ENCODE results near the gene SIVA1. TPM values are rescaled to one million over a fixed set of nuclear protein-coding genes. Genes with fewer than 3 reads are reported as not detected.

Gene SIVA1
- total RNA-seq, 2 experiments from 2014 or later, result 111 to 124 TPM

GRCh38 chr14:104742586-104743455, 10.1 kb upstream of the SIVA1 start:
- no peaks in the 10 kb centered on the region for H3K9me3 ChIP-seq (ENCODE audit: control insufficient read depth in 1 of 2, insufficient read depth in 1 of 2, low read length in 2 of 2)
- H3K27me3 ChIP-seq (ENCODE audit: control insufficient read depth in 1 of 2, insufficient read depth in 2 of 2, low read length in 2 of 2), result no peaks in the 10 kb centered on the region
- H3K36me3 ChIP-seq (ENCODE audit: insufficient read depth, low read length), result no peaks in the 10 kb centered on the region
- Mint-ChIP-seq H3K4me3 (no peak overlapping the region), H3K27ac (no peak overlapping the region), H3K9me3 (no peaks in the 10 kb centered on the region), H3K27me3 (no peaks in the 10 kb centered on the region), H3K36me3 (ENCODE audit: low read depth) (no peaks in the 10 kb centered on the region), H3K4me1 (ENCODE audit: low read depth) (no peaks in the 10 kb centered on the region)
- ChIA-PET POLR2A (no interaction called here), CTCF (no interaction called here)
- H3K4me3 ChIP-seq (ENCODE audit: low read length), result no peak overlapping the region
- H3K4me1 ChIP-seq (ENCODE audit: insufficient read depth, low read length), result peaks cover 7% of the 10 kb centered on the region
- DNase-seq, result no peak
- H3K27ac ChIP-seq (ENCODE audit: low read depth in 1 of 2, low read length in 2 of 2), result no peak overlapping the region
- TF ChIP-seq CTCF (IDR thresholded peaks at IDR 0.05), result no peak
- intact Hi-C loops (cut with DNase I, micrococcal nuclease), result no loop called here
- no peak for ATAC-seq (ENCODE audit: poor library complexity)

- DNase-seq, result no peak
- no peaks in the 10 kb centered on the region for H3K9me3 ChIP-seq (ENCODE audit: control insufficient read depth in 1 of 2, insufficient read depth in 1 of 2, low read length in 2 of 2)
- POLR2A ChIA-PET, result no interaction called here
- CTCF ChIA-PET, result no interaction called here
- no peaks in the 10 kb centered on the region for H3K27me3 Mint-ChIP-seq
- ATAC-seq (ENCODE audit: poor library complexity), result no peak
- no peak for TF ChIP-seq CTCF (IDR thresholded peaks at IDR 0.05)
- H3K4me1 ChIP-seq (ENCODE audit: insufficient read depth, low read length), result peaks cover 7% of the 10 kb centered on the region
- H3K27ac ChIP-seq (ENCODE audit: low read depth in 1 of 2, low read length in 2 of 2), result no peak overlapping the region
- no peaks in the 10 kb centered on the region for H3K9me3 Mint-ChIP-seq
- H3K27me3 ChIP-seq (ENCODE audit: control insufficient read depth in 1 of 2, insufficient read depth in 2 of 2, low read length in 2 of 2), result no peaks in the 10 kb centered on the region
- H3K36me3 Mint-ChIP-seq (ENCODE audit: low read depth), result no peaks in the 10 kb centered on the region
- H3K36me3 ChIP-seq (ENCODE audit: insufficient read depth, low read length), result no peaks in the 10 kb centered on the region
- no peak overlapping the region for H3K4me3 Mint-ChIP-seq
- no peak overlapping the region for H3K4me3 ChIP-seq (ENCODE audit: low read length)
- intact Hi-C loops (cut with DNase I, micrococcal nuclease), result no loop called here
- H3K27ac Mint-ChIP-seq, result no peak overlapping the region
- no peaks in the 10 kb centered on the region for H3K4me1 Mint-ChIP-seq (ENCODE audit: low read depth)
These were observed 9.2 kb upstream of the SIVA1 start for GRCh38 chr14:104743461-104744380.

GRCh38 chr14:104744484-104744883, 8.5 kb upstream of the SIVA1 start:
- Mint-ChIP-seq H3K36me3 (ENCODE audit: low read depth) (no peaks in the 10 kb centered on the region), H3K27ac (no peak overlapping the region), H3K9me3 (no peaks in the 10 kb centered on the region), H3K4me3 (no peak overlapping the region), H3K4me1 (ENCODE audit: low read depth) (no peaks in the 10 kb centered on the region), H3K27me3 (no peaks in the 10 kb centered on the region)
- no peak overlapping the region for H3K4me3 ChIP-seq (ENCODE audit: low read length)
- H3K27me3 ChIP-seq (ENCODE audit: control insufficient read depth in 1 of 2, insufficient read depth in 2 of 2, low read length in 2 of 2), result no peaks in the 10 kb centered on the region
- intact Hi-C loops (cut with DNase I, micrococcal nuclease), result no loop called here
- peaks cover 7% of the 10 kb centered on the region for H3K4me1 ChIP-seq (ENCODE audit: insufficient read depth, low read length)
- ChIA-PET POLR2A (no interaction called here), CTCF (no interaction called here)
- ATAC-seq (ENCODE audit: poor library complexity), result no peak
- H3K27ac ChIP-seq (ENCODE audit: low read depth in 1 of 2, low read length in 2 of 2), result no peak overlapping the region
- no peaks in the 10 kb centered on the region for H3K9me3 ChIP-seq (ENCODE audit: control insufficient read depth in 1 of 2, insufficient read depth in 1 of 2, low read length in 2 of 2)
- H3K36me3 ChIP-seq (ENCODE audit: insufficient read depth, low read length), result no peaks in the 10 kb centered on the region
- DNase-seq, result no peak
- TF ChIP-seq CTCF (IDR thresholded peaks at IDR 0.05), result no peak

Measured in CD4-positive, alpha-beta T cell (primary cell).